GM23248 (cell line): Measurements from ENCODE around the gene ATP8A1. TPM values are rescaled to one million over a fixed set of nuclear protein-coding genes. Genes with fewer than 3 reads are reported as not detected.

Source experiments
- DNase-seq: peaks from one replicate; pipeline ENCODE4 v3.0.0-alpha.2; 2015
- H2AFZ ChIP-seq: fragments of 200-600 bp; sonication (generic); 2 replicates; pipeline ENCODE4 v1.6.1; 2016; ENCODE audit warnings: antibody characterized with exemption
- H3F3A ChIP-seq: fragments of 200-600 bp; sonication (generic); 2 replicates; pipeline ENCODE4 v1.6.1; 2016; ENCODE audit warnings: mild to moderate bottlenecking, antibody characterized with exemption, mixed run types; ENCODE audit not compliant: insufficient read depth
- H3K27ac ChIP-seq: fragments of 200-600 bp; sonication (generic); 2 replicates; pipeline ENCODE4 v1.5.1; 2016; ENCODE audit warnings: mild to moderate bottlenecking
- H3K27me3 ChIP-seq: fragments of 200-600 bp; sonication (generic); replicated peaks from 2 replicates; pipeline ENCODE4 v1.6.1; 2016; ENCODE audit warnings: mild to moderate bottlenecking; ENCODE audit not compliant: insufficient read depth
- H3K36me3 ChIP-seq: fragments of 200-600 bp; sonication (generic); 2 replicates; pipeline ENCODE4 v1.6.1; 2016; ENCODE audit warnings: low read depth, mild to moderate bottlenecking
- H3K4me1 ChIP-seq: fragments of 200-600 bp; sonication (generic); 2 replicates; pipeline ENCODE4 v1.6.1; 2016; ENCODE audit warnings: mild to moderate bottlenecking; ENCODE audit not compliant: insufficient read depth
- H3K4me2 ChIP-seq: fragments of 200-600 bp; sonication (generic); one replicate; pipeline ENCODE4 v1.6.1; 2016; ENCODE audit warnings: mild to moderate bottlenecking; ENCODE audit not compliant: unreplicated experiment
- H3K4me3 ChIP-seq: fragments of 200-600 bp; sonication (generic); 2 replicates; pipeline ENCODE4 v1.5.1; 2016; ENCODE audit warnings: mild to moderate bottlenecking
- H3K79me2 ChIP-seq: fragments of 200-600 bp; sonication (generic); 2 replicates; pipeline ENCODE4 v1.6.1; 2016; ENCODE audit warnings: mild to moderate bottlenecking; ENCODE audit not compliant: insufficient read depth
- H3K9ac ChIP-seq: fragments of 200-600 bp; sonication (generic); 2 replicates; pipeline ENCODE4 v1.6.1; 2016; ENCODE audit warnings: mild to moderate bottlenecking
- H3K9me2 ChIP-seq: fragments of 200-600 bp; sonication (generic); 2 replicates; pipeline ENCODE4 v1.6.1; 2016; ENCODE audit warnings: mixed run types, mild to moderate bottlenecking, moderate library complexity; ENCODE audit not compliant: insufficient read depth
- H3K9me3 ChIP-seq: fragments of 200-600 bp; sonication (generic); one replicate; pipeline ENCODE4 v1.6.1; 2017; ENCODE audit warnings: low read depth
- H4K20me1 ChIP-seq: fragments of 200-600 bp; sonication (generic); 2 replicates; pipeline ENCODE4 v1.6.0; 2016; ENCODE audit not compliant: insufficient read depth
- EZH2 ChIP-seq: fragments of 200-600 bp; sonication (generic); IDR thresholded peaks from 2 replicates; pipeline ENCODE4 v1.6.1; 2018; ENCODE audit warnings: antibody characterized with exemption, mild to moderate bottlenecking; ENCODE audit not compliant: insufficient read depth, poor library complexity, severe bottlenecking
- EZH2phosphoT487 ChIP-seq: fragments of 200-600 bp; sonication (generic); IDR thresholded peaks from 2 replicates; pipeline ENCODE4 v1.6.1; 2018; ENCODE audit warnings: antibody characterized with exemption, moderate library complexity, mild to moderate bottlenecking, low read depth; ENCODE audit not compliant: insufficient read depth
- WGBS, 2 experiments: methylation state at CpG; one replicate each; pipeline ENCODE4 v1.1.6; 2015 to 2017; ENCODE audit warnings: low lambda C conversion rate in 2 of 2, low coverage in 1 of 2; ENCODE audit errors: missing lambda C conversion rate in 2 of 2; 5-methylcytosine and 5-hydroxymethylcytosine counted together
- in situ Hi-C: fragments of 300-500 bp; cut with MboI; formaldehyde crosslinking; loops from 2 replicates; pipeline ENCODE4 v1.15.0; 2020
- polyA plus RNA-seq: library from polyadenylated mRNA; unstranded; fragments of >200 nt; fragmentation: Nextera tagmentation; extraction: Ambion mirVana; gene quantifications from 2 replicates; pipeline ENCODE4 v1.2.1, GENCODE V29; 2016
- total RNA-seq: library from RNA; depleted of rRNA; stranded (reverse); fragments of >200 nt; shearing (Covaris generic); gene quantifications from 2 replicates; pipeline ENCODE4 v1.2.3, GENCODE V29; 2014

ATP8A1 gene
- total and polyA plus RNA-seq, 2 experiments from 2014 or later = 0.11 to 0.13 TPM

GRCh38 chr4:42410446-42410845 lies 246.5 kb downstream of the ATP8A1 start:
- H3K9ac ChIP-seq = no peak overlapping the region
- no peaks in the 10 kb centered on the region for H3K9me3 ChIP-seq
- H3K4me3 ChIP-seq = no peak overlapping the region
- H3F3A ChIP-seq = peaks cover 13% of the 10 kb centered on the region; the same call in 1 of the 2 replicates
- H2AFZ ChIP-seq = no peak overlapping the region
- H3K27ac ChIP-seq = no peak overlapping the region
- H3K4me2 ChIP-seq = no peak overlapping the region
- H3K9me2 ChIP-seq = no peaks in the 10 kb centered on the region
- WGBS, 2 experiments = 78% methylated on average over 3 of the region's 3 CpGs
- TF ChIP-seq EZH2 (no peak), EZH2phosphoT487 (no peak)
- H3K4me1 ChIP-seq = peaks cover 22% of the 10 kb centered on the region
- H3K79me2 ChIP-seq = no peaks in the 10 kb centered on the region
- no peaks in the 10 kb centered on the region for H3K27me3 ChIP-seq
- H4K20me1 ChIP-seq = no peaks in the 10 kb centered on the region
- in situ Hi-C loops = no loop called here
- H3K36me3 ChIP-seq = no peaks in the 10 kb centered on the region
- DNase-seq = no peak

DNA sequence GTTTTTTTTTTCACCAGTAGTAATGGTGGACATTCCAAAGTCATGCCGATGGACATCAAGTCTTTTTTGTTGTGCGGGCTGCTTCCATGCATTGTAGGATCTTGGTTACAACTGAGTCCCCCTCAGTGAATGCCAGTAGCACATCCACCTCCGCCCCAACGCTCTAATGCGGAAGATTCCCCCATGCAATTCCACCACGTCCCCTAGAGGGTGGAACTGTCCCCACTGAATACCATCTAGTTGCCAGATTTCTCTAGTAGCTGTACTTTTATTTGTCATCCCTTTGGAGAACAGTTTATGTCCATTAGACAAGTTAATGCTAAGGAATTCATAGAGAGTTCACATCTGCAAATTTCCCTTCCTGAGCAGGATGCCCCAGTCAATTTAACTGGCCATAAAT lies 252.9 kb downstream of the ATP8A1 start:
- TF ChIP-seq EZH2 = no peak
- no peak for TF ChIP-seq EZH2phosphoT487
- Histone ChIP-seq H4K20me1 (no peaks in the 10 kb centered on the region), H3F3A (no peaks in the 10 kb centered on the region), H3K4me3 (no peak overlapping the region), H2AFZ (no peak overlapping the region), H3K27ac (no peak overlapping the region), H3K79me2 (no peaks in the 10 kb centered on the region), H3K4me1 (no peaks in the 10 kb centered on the region), H3K9me2 (no peaks in the 10 kb centered on the region), H3K36me3 (no peaks in the 10 kb centered on the region), H3K27me3 (peaks cover 42% of the 10 kb centered on the region), H3K9ac (no peak overlapping the region), H3K9me3 (no peaks in the 10 kb centered on the region), H3K4me2 (no peak overlapping the region)
- 60 to 67% methylated on average over 6 of the region's 6 CpGs for WGBS, 2 experiments
- in situ Hi-C loops = no loop called here
- no peak for DNase-seq

- DNase-seq = no peak
Measured at GRCh38 chr4:42401171-42401570, 255.7 kb downstream of the ATP8A1 start.

GRCh38 chr4:42399393-42399792 lies 257.5 kb downstream of the ATP8A1 start:
- Histone ChIP-seq H4K20me1 (no peaks in the 10 kb centered on the region), H3K27me3 (peaks cover 77% of the 10 kb centered on the region), H3K79me2 (no peaks in the 10 kb centered on the region), H3K27ac (no peak overlapping the region), H3K9me3 (no peaks in the 10 kb centered on the region), H3K4me1 (no peaks in the 10 kb centered on the region), H3K9ac (no peak overlapping the region), H3K4me2 (no peak overlapping the region), H3K9me2 (no peaks in the 10 kb centered on the region), H3K36me3 (no peaks in the 10 kb centered on the region), H3F3A (no peaks in the 10 kb centered on the region), H3K4me3 (no peak overlapping the region), H2AFZ (no peak overlapping the region)
- WGBS, 2 experiments = 61 to 67% methylated on average over 10 of the region's 10 CpGs
- in situ Hi-C loops = no loop called here
- DNase-seq = no peak
- TF ChIP-seq EZH2phosphoT487 (no peak), EZH2 (no peak)

More at GRCh38 chr4:42401171-42401570, 255.7 kb downstream of the ATP8A1 start:
- 54 to 61% methylated on average over 9 of the region's 9 CpGs for WGBS, 2 experiments
- no peak overlapping the region for H3K4me2 ChIP-seq
- TF ChIP-seq EZH2 (no peak), EZH2phosphoT487 (no peak)
- H3K9me3 ChIP-seq = no peaks in the 10 kb centered on the region
- H2AFZ ChIP-seq = no peak overlapping the region
- no peaks in the 10 kb centered on the region for H3K79me2 ChIP-seq
- H3K9ac ChIP-seq = no peak overlapping the region
- no peaks in the 10 kb centered on the region for H3K36me3 ChIP-seq
- no peak overlapping the region for H3K4me3 ChIP-seq
- H3K27ac ChIP-seq = no peak overlapping the region
- peaks cover 66% of the 10 kb centered on the region for H3K27me3 ChIP-seq
- H4K20me1 ChIP-seq = no peaks in the 10 kb centered on the region
- H3K4me1 ChIP-seq = no peaks in the 10 kb centered on the region
- H3K9me2 ChIP-seq = no peaks in the 10 kb centered on the region
- in situ Hi-C loops = no loop called here
- H3F3A ChIP-seq = no peaks in the 10 kb centered on the region

- no peak overlapping the region for H3K9ac ChIP-seq
- TF ChIP-seq EZH2phosphoT487 (no peak), EZH2 (no peak)
- no peak overlapping the region for H2AFZ ChIP-seq
Measured at GRCh38 chr4:42398871-42399331, 258.0 kb downstream of the ATP8A1 start.

More at GRCh38 chr4:42398871-42399331, 258.0 kb downstream of the ATP8A1 start:
- Histone ChIP-seq H4K20me1 (no peaks in the 10 kb centered on the region), H3K4me3 (no peak overlapping the region), H3K27me3 (peaks cover 72% of the 10 kb centered on the region), H3K9me2 (no peaks in the 10 kb centered on the region), H3K9me3 (no peaks in the 10 kb centered on the region), H3K36me3 (no peaks in the 10 kb centered on the region), H3K4me2 (no peak overlapping the region), H3K4me1 (no peaks in the 10 kb centered on the region), H3K27ac (no peak overlapping the region), H3K79me2 (no peaks in the 10 kb centered on the region), H3F3A (no peaks in the 10 kb centered on the region)
- in situ Hi-C loops = no loop called here
- no peak for DNase-seq
- 45 to 46% methylated on average over 24 of the region's 24 CpGs for WGBS, 2 experiments
